HG03139 (cell line): ENCODE results near the gene GOLGA5.
A peak's percentile ranks its signal among the peaks of the same experiment; 100 is the strongest.
"Not testable (repeated sequence)": the region's sequence is repeated elsewhere in the genome, so short reads cannot be mapped to it uniquely, and the experiment has no call there.

ENCODE experiments used
- ATAC-seq: cut with Tn5 transposase; IDR thresholded peaks from one replicate; pipeline ENCODE4 v1.9.1; 2021; ENCODE audit not compliant: unreplicated experiment

GOLGA5 gene

GRCh38 chr14:92775292-92775691, 18.8 kb upstream of the GOLGA5 start:
- ATAC-seq: peak; percentile 85

DNA sequence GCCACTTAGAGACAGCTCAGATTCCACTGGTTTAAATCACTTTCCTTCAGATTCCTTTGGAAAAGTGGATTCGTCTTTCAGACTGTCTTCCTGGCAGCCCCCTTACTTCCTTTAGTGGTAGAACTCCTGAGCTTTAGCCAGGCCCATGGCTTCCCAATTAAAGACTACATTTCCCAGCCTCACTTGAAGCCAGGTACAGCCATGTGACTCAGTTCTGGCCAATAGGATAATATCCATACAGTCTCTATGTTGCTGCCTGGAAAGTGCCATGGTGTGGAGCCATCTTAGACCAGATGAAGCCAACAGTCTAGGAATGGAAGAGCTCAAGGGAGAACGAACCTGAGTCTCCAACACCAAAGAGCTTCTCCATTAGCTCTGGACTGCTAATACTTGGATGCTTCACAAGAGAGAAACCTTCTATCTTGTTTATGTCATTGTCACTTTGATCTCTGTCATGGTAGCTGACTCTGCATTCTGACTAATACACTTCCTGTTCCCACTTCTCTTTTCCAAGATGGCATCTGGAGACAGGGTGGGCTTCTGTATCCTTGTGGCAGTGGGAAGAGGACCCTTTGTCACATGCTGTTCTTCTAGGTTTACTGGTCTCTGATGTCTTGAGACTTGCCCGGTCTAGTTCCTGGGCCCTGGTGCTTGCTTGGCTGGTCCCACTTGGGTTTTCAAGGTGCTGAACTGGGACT, 15.1 kb upstream of the GOLGA5 start:
- not testable (repeated sequence) for ATAC-seq

- ATAC-seq: no peak
These were observed 13.5 kb upstream of the GOLGA5 start for GRCh38 chr14:92780444-92781232.

DNA sequence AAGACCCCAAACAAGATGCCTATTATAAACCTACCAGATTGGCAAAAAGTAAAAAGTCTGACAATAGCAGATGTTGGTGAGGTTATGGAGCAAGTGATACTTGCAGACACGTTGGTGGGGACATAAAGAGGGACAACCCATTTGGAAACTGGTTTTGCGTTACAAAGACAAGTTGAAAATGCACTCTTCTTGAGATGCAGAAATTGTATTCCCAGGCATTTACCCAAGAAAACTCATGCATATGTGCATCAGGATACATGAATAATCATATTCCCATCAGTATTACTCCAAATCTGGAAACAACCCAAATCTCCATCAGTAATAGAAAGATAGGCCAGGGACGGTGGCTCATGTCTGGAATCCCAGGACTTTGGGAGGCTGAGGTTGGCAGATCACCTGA, 12.8 kb upstream of the GOLGA5 start:
- no peak for ATAC-seq

GRCh38 chr14:92783813-92784431, 10.2 kb upstream of the GOLGA5 start:
- ATAC-seq: no peak

DNA sequence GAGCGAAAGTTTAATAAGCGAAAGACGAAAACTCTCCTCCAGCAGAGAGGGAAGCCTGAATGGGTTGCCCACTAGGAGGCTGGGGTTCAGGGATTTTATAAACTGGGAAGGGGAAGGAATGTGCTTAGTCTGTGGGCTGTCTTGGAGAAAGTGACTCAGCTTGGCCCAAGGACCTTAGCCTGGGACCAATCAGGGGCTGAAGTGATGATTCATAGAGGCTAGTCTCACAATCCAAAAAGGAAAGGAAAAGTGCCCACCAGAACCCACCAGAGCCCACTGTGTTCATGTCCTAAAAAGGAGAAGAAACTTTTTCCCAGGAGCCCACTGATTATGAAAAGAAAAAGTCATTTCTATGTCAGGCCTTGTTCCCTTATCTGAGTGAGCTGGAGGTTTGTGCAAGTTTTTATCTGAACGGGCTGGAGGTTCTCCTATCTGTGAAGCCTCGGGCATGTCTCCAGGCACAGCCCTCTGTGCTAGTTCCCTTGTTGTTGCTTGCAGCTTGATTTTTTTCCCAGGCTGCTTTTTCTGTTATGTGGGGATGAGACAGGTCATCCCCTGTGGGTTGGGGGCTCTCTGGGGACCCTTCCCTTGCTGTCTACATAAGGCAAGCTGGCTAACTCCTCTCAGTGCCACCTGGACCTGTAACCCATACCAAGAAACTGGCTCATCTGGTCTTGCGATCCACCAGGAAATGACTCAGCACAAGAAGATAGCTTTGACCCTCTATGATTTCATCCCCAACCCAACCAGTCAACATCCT, 8.3 kb upstream of the GOLGA5 start:
- no peak for ATAC-seq

- no peak for ATAC-seq
These were observed 7.7 kb upstream of the GOLGA5 start for GRCh38 chr14:92786427-92786756.

- no peak for ATAC-seq
These were observed 6.6 kb upstream of the GOLGA5 start for GRCh38 chr14:92787554-92787953.

GRCh38 chr14:92789457-92790089, 4.5 kb upstream of the GOLGA5 start:
- ATAC-seq: no peak

DNA sequence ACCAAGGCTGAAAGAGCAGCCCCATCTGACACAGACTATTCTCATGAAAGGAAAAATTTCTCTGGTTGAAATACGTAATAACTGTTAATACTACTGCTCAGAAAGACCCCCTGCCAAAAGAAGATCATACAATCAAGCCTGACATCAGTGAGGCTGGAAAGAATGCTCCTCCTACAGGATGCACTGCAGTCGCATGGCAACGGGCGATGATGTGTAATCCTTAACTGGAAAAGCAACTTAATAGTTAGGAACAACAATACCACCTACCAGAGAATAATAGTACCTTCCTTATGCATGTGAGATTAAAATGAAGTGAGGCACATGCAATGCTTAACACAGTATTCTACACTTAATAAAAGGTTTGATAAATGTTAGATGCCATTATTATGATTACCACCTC, 1.2 kb upstream of the GOLGA5 start:
- ATAC-seq: no peak

- ATAC-seq: peak; percentile 16
These were observed 439 bp downstream of the GOLGA5 start for GRCh38 chr14:92794547-92794941.

GRCh38 chr14:92794961-92795360, 856 bp downstream of the GOLGA5 start:
- ATAC-seq: no peak

- no peak for ATAC-seq
These were observed 4.0 kb downstream of the GOLGA5 start for GRCh38 chr14:92797935-92798653.

GRCh38 chr14:92798811-92799210, 4.7 kb downstream of the GOLGA5 start:
- no peak for ATAC-seq

- ATAC-seq: no peak
These were observed 5.9 kb downstream of the GOLGA5 start for GRCh38 chr14:92800012-92800411.

DNA sequence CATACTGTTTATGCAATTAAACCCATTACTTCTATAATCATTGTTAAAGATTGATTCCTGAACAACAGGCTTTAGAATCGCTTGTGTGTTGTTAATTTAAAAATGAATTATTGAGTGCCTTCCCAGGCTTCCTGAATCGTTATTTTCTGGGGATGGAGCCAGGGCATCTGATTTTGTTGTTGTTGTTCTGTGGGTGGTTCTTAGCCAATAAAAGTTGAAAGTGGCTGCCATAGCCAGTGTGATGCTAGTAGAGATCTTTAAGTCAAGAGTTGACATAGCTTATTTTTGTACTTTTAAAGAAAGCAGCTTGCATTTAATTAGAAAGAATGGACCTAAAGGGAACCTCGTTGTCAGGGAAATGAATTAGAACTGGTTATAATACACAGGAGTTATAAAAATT, 6.4 kb downstream of the GOLGA5 start:
- no peak for ATAC-seq

GRCh38 chr14:92801917-92802316, 7.8 kb downstream of the GOLGA5 start:
- ATAC-seq: no peak

GRCh38 chr14:92802678-92803077, 8.6 kb downstream of the GOLGA5 start:
- ATAC-seq: no peak

GRCh38 chr14:92813201-92813600, 19.1 kb downstream of the GOLGA5 start:
- no peak for ATAC-seq

GRCh38 chr14:92819011-92819597, 25.0 kb downstream of the GOLGA5 start:
- no peak for ATAC-seq
